Neural cell (in vitro differentiated cells): Measurements from ENCODE around the gene CEP128.

Experiments
- EZH2 ChIP-seq: fragments of 200-600, 300-800 bp; shearing (Covaris generic), sonication (generic); IDR thresholded peaks from 2 replicates; pipeline ENCODE4 v1.6.1; 2014; ENCODE audit warnings: antibody characterized with exemption, low read length, borderline replicate concordance, mild to moderate bottlenecking; ENCODE audit not compliant: insufficient read depth, poor library complexity, severe bottlenecking
- RAD21 ChIP-seq: fragments of 450-650 bp; conservative IDR thresholded peaks from 2 replicates; pipeline ENCODE4 v1.6.1; 2014; ENCODE audit warnings: antibody characterized with exemption, mild to moderate bottlenecking, moderate library complexity
- SMC3 ChIP-seq: fragments of 450-650 bp; conservative IDR thresholded peaks from 2 replicates; pipeline ENCODE4 v1.6.1; 2014; ENCODE audit warnings: antibody characterized with exemption, mild to moderate bottlenecking, moderate library complexity; ENCODE audit not compliant: poor library complexity
- TF ChIP-seq, protein P1 (sequence below): IDR thresholded peaks from 2 replicates; pipeline ENCODE4 v1.6.1; 2012; ENCODE audit warnings: borderline replicate concordance

DNA sequence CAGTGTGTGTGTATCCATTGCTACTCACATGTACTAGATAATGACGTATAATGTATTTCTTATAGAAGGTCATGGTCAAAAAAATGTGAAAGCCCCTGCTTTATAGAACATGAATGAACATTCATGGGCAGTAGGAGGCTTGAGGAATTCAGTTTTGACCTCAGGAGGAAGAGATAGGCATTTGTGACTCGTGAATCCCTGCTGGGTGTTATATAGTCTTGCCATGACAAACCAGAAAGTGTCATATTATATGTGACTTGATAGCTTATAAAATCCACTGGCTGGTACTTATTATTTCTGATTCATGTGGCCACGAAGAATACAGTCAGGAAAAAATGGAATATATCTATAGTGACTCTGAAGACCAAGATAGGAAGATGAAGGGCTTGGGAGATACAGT lies 287.6 kb downstream of the CEP128 start:
- TF ChIP-seq SMC3 = no peak
- TF ChIP-seq, protein P1, sequence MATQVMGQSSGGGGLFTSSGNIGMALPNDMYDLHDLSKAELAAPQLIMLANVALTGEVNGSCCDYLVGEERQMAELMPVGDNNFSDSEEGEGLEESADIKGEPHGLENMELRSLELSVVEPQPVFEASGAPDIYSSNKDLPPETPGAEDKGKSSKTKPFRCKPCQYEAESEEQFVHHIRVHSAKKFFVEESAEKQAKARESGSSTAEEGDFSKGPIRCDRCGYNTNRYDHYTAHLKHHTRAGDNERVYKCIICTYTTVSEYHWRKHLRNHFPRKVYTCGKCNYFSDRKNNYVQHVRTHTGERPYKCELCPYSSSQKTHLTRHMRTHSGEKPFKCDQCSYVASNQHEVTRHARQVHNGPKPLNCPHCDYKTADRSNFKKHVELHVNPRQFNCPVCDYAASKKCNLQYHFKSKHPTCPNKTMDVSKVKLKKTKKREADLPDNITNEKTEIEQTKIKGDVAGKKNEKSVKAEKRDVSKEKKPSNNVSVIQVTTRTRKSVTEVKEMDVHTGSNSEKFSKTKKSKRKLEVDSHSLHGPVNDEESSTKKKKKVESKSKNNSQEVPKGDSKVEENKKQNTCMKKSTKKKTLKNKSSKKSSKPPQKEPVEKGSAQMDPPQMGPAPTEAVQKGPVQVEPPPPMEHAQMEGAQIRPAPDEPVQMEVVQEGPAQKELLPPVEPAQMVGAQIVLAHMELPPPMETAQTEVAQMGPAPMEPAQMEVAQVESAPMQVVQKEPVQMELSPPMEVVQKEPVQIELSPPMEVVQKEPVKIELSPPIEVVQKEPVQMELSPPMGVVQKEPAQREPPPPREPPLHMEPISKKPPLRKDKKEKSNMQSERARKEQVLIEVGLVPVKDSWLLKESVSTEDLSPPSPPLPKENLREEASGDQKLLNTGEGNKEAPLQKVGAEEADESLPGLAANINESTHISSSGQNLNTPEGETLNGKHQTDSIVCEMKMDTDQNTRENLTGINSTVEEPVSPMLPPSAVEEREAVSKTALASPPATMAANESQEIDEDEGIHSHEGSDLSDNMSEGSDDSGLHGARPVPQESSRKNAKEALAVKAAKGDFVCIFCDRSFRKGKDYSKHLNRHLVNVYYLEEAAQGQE = no peak
- TF ChIP-seq EZH2 = no peak
- no peak for TF ChIP-seq RAD21
